GM13977 (cell line): ENCODE data around the gene WWOX.

Experiments used
- DNase-seq: peaks from one replicate; pipeline ENCODE4 v3.0.0; 2012; ENCODE audit warnings: low spot score
- in situ Hi-C: fragments of 300-500 bp; cut with MboI; formaldehyde crosslinking; loops from one replicate; pipeline ENCODE4 v1.12.0; 2022; ENCODE audit warnings: low sequenced_read_pairs, low pct_unique_long_range_greater_than_20kb, mixed read lengths, inconsistent platforms; ENCODE audit not compliant: unreplicated experiment
- TF ChIP-seq, protein P1 (sequence below): IDR thresholded peaks from 2 replicates; pipeline ENCODE4 v1.5.1; 2012; ENCODE audit warnings: mild to moderate bottlenecking, control low read depth; ENCODE audit not compliant: insufficient read depth; ENCODE audit errors: extremely low read depth, missing control alignments

WWOX gene

GRCh38 chr16:78376452-78376851 is 277.0 kb downstream of the WWOX start:
- in situ Hi-C loops, result no loop called here
- TF ChIP-seq, protein P1, sequence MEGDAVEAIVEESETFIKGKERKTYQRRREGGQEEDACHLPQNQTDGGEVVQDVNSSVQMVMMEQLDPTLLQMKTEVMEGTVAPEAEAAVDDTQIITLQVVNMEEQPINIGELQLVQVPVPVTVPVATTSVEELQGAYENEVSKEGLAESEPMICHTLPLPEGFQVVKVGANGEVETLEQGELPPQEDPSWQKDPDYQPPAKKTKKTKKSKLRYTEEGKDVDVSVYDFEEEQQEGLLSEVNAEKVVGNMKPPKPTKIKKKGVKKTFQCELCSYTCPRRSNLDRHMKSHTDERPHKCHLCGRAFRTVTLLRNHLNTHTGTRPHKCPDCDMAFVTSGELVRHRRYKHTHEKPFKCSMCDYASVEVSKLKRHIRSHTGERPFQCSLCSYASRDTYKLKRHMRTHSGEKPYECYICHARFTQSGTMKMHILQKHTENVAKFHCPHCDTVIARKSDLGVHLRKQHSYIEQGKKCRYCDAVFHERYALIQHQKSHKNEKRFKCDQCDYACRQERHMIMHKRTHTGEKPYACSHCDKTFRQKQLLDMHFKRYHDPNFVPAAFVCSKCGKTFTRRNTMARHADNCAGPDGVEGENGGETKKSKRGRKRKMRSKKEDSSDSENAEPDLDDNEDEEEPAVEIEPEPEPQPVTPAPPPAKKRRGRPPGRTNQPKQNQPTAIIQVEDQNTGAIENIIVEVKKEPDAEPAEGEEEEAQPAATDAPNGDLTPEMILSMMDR, result no peak
- DNase-seq, result no peak

GRCh38 chr16:78377312-78377711 is 277.9 kb downstream of the WWOX start:
- no peak for DNase-seq
- TF ChIP-seq, protein P1, result no peak
- in situ Hi-C loops, result no loop called here

DNA sequence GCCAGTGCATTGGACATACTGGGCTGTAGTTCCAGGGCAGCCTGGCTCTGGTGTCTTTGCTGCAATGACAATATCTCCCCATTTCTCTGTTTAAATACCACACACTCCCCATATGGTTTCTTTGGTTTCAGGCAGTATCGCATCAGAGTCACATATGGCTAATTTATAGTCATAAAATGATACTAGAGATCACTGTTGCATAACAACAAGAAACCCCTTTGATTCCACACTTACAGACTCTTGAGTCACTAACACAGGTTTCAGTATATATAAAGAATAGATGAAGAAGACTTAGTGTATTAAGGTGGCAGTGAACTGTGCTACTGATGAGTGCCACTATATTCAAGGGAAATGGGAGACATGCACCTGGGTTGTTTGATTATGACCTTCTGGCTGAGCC is 281.6 kb downstream of the WWOX start:
- in situ Hi-C loops, result no loop called here

GRCh38 chr16:78383118-78383517 is 283.7 kb downstream of the WWOX start:
- TF ChIP-seq, protein P1, result no peak
- in situ Hi-C loops, result no loop called here
- DNase-seq, result no peak

More for the DNA sequence above, 281.6 kb downstream of the WWOX start:
- TF ChIP-seq, protein P1, result no peak
- no peak for DNase-seq

GRCh38 chr16:78385086-78385805 is 285.8 kb downstream of the WWOX start:
- TF ChIP-seq, protein P1, result no peak
- DNase-seq, result no peak
- in situ Hi-C loops, result no loop called here

GRCh38 chr16:78386557-78387324 is 287.3 kb downstream of the WWOX start:
- no peak for DNase-seq
- in situ Hi-C loops, result no loop called here
- TF ChIP-seq, protein P1, result no peak
